ENCODE data around the gene KAT7. TPM values are rescaled to one million over a fixed set of nuclear protein-coding genes. Genes with fewer than 3 reads are reported as not detected.

The KAT7 gene
- total RNA-seq, 4 donors from 2014 or later = 22.8 to 42.8 (median 33.3) TPM

- no peak for TF ChIP-seq CTCF (IDR thresholded peaks at IDR 0.05; ENCODE audit: low read depth)
These were observed 32.7 kb upstream of the KAT7 start for GRCh38 chr17:49755663-49756283.

GRCh38 chr17:49756323-49757150 is 31.9 kb upstream of the KAT7 start:
- no peak for TF ChIP-seq CTCF (IDR thresholded peaks at IDR 0.05; ENCODE audit: low read depth)

GRCh38 chr17:49757151-49757777 is 31.2 kb upstream of the KAT7 start:
- no peak for TF ChIP-seq CTCF (IDR thresholded peaks at IDR 0.05; ENCODE audit: low read depth)

GRCh38 chr17:49759203-49759602 is 29.3 kb upstream of the KAT7 start:
- no peak for TF ChIP-seq CTCF (IDR thresholded peaks at IDR 0.05; ENCODE audit: low read depth)

GRCh38 chr17:49760296-49760695 is 28.2 kb upstream of the KAT7 start:
- TF ChIP-seq CTCF (IDR thresholded peaks at IDR 0.05; ENCODE audit: low read depth) = no peak

GRCh38 chr17:49760932-49761558 is 27.4 kb upstream of the KAT7 start:
- TF ChIP-seq CTCF (IDR thresholded peaks at IDR 0.05; ENCODE audit: low read depth) = no peak
